Measurements from ENCODE around the gene GSG1L. TPM values are rescaled to one million over a fixed set of nuclear protein-coding genes. Genes with fewer than 3 reads are reported as not detected.

Gene GSG1L
- total RNA-seq, 2 donors from 2014 or later: 13.9 to 34.7 TPM

- Histone ChIP-seq H3K27ac (no peak overlapping the region), H3K27me3 (no peaks in the 10 kb centered on the region), H3K4me3 (no peak overlapping the region), H3K4me1 (no peaks in the 10 kb centered on the region), H3K9me3 (peaks cover 0 to 16% of the 10 kb centered on the region in 2 donors), H3K36me3 (no peaks in the 10 kb centered on the region)
- no peak for TF ChIP-seq CTCF (IDR thresholded peaks at IDR 0.05)
- no peak for DNase-seq (ENCODE audit: low spot score)
Observed at GRCh38 chr16:27954191-27954590, 109.3 kb downstream of the GSG1L start.

- peaks cover 0 to 14% of the 10 kb centered on the region in 2 donors for H3K9me3 ChIP-seq
- no peak overlapping the region for H3K4me3 ChIP-seq
- H3K4me1 ChIP-seq: no peaks in the 10 kb centered on the region
- no peaks in the 10 kb centered on the region for H3K27me3 ChIP-seq
- no peak for DNase-seq (ENCODE audit: low spot score)
- no peak overlapping the region for H3K27ac ChIP-seq
- no peaks in the 10 kb centered on the region for H3K36me3 ChIP-seq
- TF ChIP-seq CTCF (IDR thresholded peaks at IDR 0.05): no peak
Observed at GRCh38 chr16:27952811-27953210, 110.7 kb downstream of the GSG1L start.

- Histone ChIP-seq H3K4me1 (no peaks in the 10 kb centered on the region), H3K4me3 (no peak overlapping the region), H3K9me3 (peaks cover 0 to 12% of the 10 kb centered on the region in 2 donors), H3K27ac (no peak overlapping the region), H3K36me3 (no peaks in the 10 kb centered on the region), H3K27me3 (no peaks in the 10 kb centered on the region)
- no peak for DNase-seq (ENCODE audit: low spot score)
- no peak for TF ChIP-seq CTCF (IDR thresholded peaks at IDR 0.05)
Observed at GRCh38 chr16:27951489-27952120, 111.9 kb downstream of the GSG1L start.

GRCh38 chr16:27950206-27950887, 113.2 kb downstream of the GSG1L start:
- Histone ChIP-seq H3K9me3 (peaks cover 0 to 7% of the 10 kb centered on the region in 2 donors), H3K4me1 (no peaks in the 10 kb centered on the region), H3K27me3 (no peaks in the 10 kb centered on the region), H3K4me3 (no peak overlapping the region), H3K36me3 (no peaks in the 10 kb centered on the region), H3K27ac (no peak overlapping the region)
- no peak for DNase-seq (ENCODE audit: low spot score)
- TF ChIP-seq CTCF (IDR thresholded peaks at IDR 0.05): no peak

- Histone ChIP-seq H3K4me1 (no peaks in the 10 kb centered on the region), H3K9me3 (no peaks in the 10 kb centered on the region), H3K4me3 (no peak overlapping the region), H3K27ac (no peak overlapping the region), H3K36me3 (no peaks in the 10 kb centered on the region), H3K27me3 (no peaks in the 10 kb centered on the region)
- no peak for DNase-seq (ENCODE audit: low spot score)
- TF ChIP-seq CTCF (IDR thresholded peaks at IDR 0.05): no peak
Observed at GRCh38 chr16:27947696-27948095, 115.8 kb downstream of the GSG1L start.

Data from right atrium auricular region (tissue), 2 donors.